Lung (tissue), 12 donors: ENCODE measurements around the gene PVR. TPM values are rescaled to one million over a fixed set of nuclear protein-coding genes. Genes with fewer than 3 reads are reported as not detected.

Experiments used
- ATAC-seq: fragments of 200-7000 bp; cut with Tn5 transposase; one replicate; pipeline ENCODE4 v1.9.1; 2020; ENCODE audit warnings: moderate number of reproducible peaks; ENCODE audit not compliant: insufficient read depth, low FRiP score
- DNase-seq, 3 donors: peaks; one replicate each; pipeline ENCODE4 v3.0.0-alpha.2; 2013 to 2017
- H3K27ac ChIP-seq, 2 donors: one replicate each; pipeline ENCODE4 v1.5.1; 2013; ENCODE audit warnings: mild to moderate bottlenecking in 2 of 2, moderate library complexity in 2 of 2, control low read depth in 1 of 2, inconsistent platforms in 1 of 2, low read depth in 1 of 2, low read length in 1 of 2
- H3K27me3 ChIP-seq, 3 donors: one replicate each; pipeline ENCODE4 v1.5.1; 2013; ENCODE audit warnings: low read length in 2 of 3; ENCODE audit not compliant: control insufficient read depth in 3 of 3, insufficient read depth in 3 of 3
- H3K36me3 ChIP-seq, 4 donors: one replicate each; pipeline ENCODE4 v1.5.1; 2013; ENCODE audit warnings: low read length in 4 of 4, mild to moderate bottlenecking in 1 of 4, moderate library complexity in 1 of 4; ENCODE audit not compliant: control insufficient read depth in 4 of 4, insufficient read depth in 4 of 4
- H3K4me1 ChIP-seq, 5 donors: one replicate each; pipeline ENCODE4 v1.5.1; 2013; ENCODE audit warnings: low read length in 5 of 5, mild to moderate bottlenecking in 2 of 5, moderate library complexity in 1 of 5; ENCODE audit not compliant: control insufficient read depth in 5 of 5, insufficient read depth in 5 of 5
- H3K4me3 ChIP-seq: one replicate; pipeline ENCODE4 v1.5.1; 2013; ENCODE audit warnings: mild to moderate bottlenecking, control low read depth, moderate library complexity
- H3K9ac ChIP-seq, 2 donors: one replicate each; pipeline ENCODE4 v1.5.1; 2013; ENCODE audit warnings: low read length in 2 of 2, control low read depth in 1 of 2; ENCODE audit not compliant: insufficient read depth in 1 of 2
- H3K9me3 ChIP-seq, 4 donors: one replicate each; pipeline ENCODE4 v1.5.1; 2013; ENCODE audit warnings: low read length in 3 of 4, mild to moderate bottlenecking in 1 of 4, moderate library complexity in 1 of 4; ENCODE audit not compliant: control insufficient read depth in 4 of 4, insufficient read depth in 3 of 4
- CTCF ChIP-seq: IDR thresholded peaks from 2 replicates; pipeline ENCODE4 v1.5.1; 2012; ENCODE audit warnings: mild to moderate bottlenecking; ENCODE audit errors: control extremely low read depth, extremely low read depth
- WGBS, 2 donors: extraction: QIAGEN DNeasy Blood & Tissue Kit; methylation state at CpG; one replicate each; pipeline ENCODE4 v1.1.7; 2013; 5-methylcytosine and 5-hydroxymethylcytosine counted together
- polyA plus RNA-seq, 2 donors: library from polyadenylated mRNA; stranded (reverse); fragments of 200-250 nt; gene quantifications; one replicate each; pipeline ENCODE4 v1.2.1, GENCODE V29; 2013
- total RNA-seq, 2 donors: library from RNA; depleted of rRNA in 1 of 2; stranded (reverse); fragments of >200 nt in 1 of 2; gene quantifications; one replicate each; pipeline ENCODE4 v1.2.1, GENCODE V29; 2014 to 2021
- donor health status: control.
- donor health status: control.
- donor health status: Bipolar disorder and iron deficiency.
- donor health status: healthy.
- donor health status: DM: yes; HTN: yes; CAD: no.

PVR gene
- total and polyA plus RNA-seq, 4 donors = 26.4 to 51.6 (median 36.5) TPM

- H3K9ac ChIP-seq = no peak overlapping the region
- H3K4me1 ChIP-seq = no peaks in the 10 kb centered on the region
- TF ChIP-seq CTCF = no peak
- no peak overlapping the region for H3K4me3 ChIP-seq
- peaks cover 0 to 3% (median 0%) of the 10 kb centered on the region in 4 donors for H3K36me3 ChIP-seq
- DNase-seq (peak in 2 of 3 donors; percentile 13 to 26), ATAC-seq (no peak)
- no peaks in the 10 kb centered on the region for H3K27me3 ChIP-seq
- no peak overlapping the region for H3K27ac ChIP-seq
- WGBS, 2 donors = 53 to 64% methylated on average over 8 of the region's 8 CpGs
- H3K9me3 ChIP-seq = no peaks in the 10 kb centered on the region
These were observed 33.5 kb downstream of the PVR start for GRCh38 chr19:44677019-44677811.

DNA sequence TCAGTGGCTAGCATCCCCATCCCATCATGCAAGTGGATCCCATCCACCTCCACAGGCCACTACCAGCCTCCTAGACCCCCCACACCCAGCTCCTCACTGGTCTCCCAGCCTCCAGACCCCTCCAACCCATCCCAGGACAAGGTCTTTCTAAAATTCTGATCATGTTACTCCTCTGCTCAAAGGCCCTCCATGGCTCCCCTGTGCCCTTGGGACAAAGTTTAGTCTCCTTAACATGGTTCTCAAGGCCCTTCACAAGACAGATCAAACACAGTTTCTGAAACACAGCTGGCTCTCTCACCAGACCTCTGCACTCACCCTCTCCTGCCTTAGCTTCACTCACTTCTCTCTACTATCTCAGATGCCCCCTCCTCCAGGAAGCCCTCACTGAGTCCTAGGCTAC is 36.8 kb downstream of the PVR start:
- Histone ChIP-seq H3K36me3 (peaks cover 0 to 3% (median under 1%) of the 10 kb centered on the region in 4 donors), H3K4me1 (peaks cover 0 to 11% (median 0%) of the 10 kb centered on the region in 5 donors), H3K9ac (no peak overlapping the region), H3K9me3 (no peaks in the 10 kb centered on the region), H3K4me3 (no peak overlapping the region), H3K27me3 (no peaks in the 10 kb centered on the region), H3K27ac (no peak overlapping the region)
- DNase-seq = no peak
- ATAC-seq = no peak
- TF ChIP-seq CTCF = no peak

- Histone ChIP-seq H3K27ac (no peak overlapping the region), H3K4me1 (peaks cover 0 to 14% (median 0%) of the 10 kb centered on the region in 5 donors), H3K9me3 (no peaks in the 10 kb centered on the region), H3K4me3 (no peak overlapping the region), H3K36me3 (peaks cover 0 to 3% (median under 1%) of the 10 kb centered on the region in 4 donors), H3K9ac (no peak overlapping the region), H3K27me3 (no peaks in the 10 kb centered on the region)
- no peak for DNase-seq
- no peak for ATAC-seq
- 90 to 91% methylated on average over 15 of the region's 15 CpGs for WGBS, 2 donors
- no peak for TF ChIP-seq CTCF
These were observed 38.5 kb downstream of the PVR start for GRCh38 chr19:44681992-44682790.
